IPS-15b (cell line): ENCODE measurements around the gene EPAS1.

ENCODE experiments used
- H3K27me3 ChIP-seq: one replicate; pipeline ENCODE4 v1.6.1; 2013; ENCODE audit warnings: low read length; ENCODE audit not compliant: control insufficient read depth, insufficient read depth
- H3K36me3 ChIP-seq: one replicate; pipeline ENCODE4 v1.6.1; 2013; ENCODE audit warnings: low read length; ENCODE audit not compliant: control insufficient read depth, insufficient read depth
- H3K4me1 ChIP-seq: one replicate; pipeline ENCODE4 v1.6.1; 2013; ENCODE audit warnings: mild to moderate bottlenecking, low read length; ENCODE audit not compliant: control insufficient read depth, insufficient read depth
- H3K4me3 ChIP-seq: one replicate; pipeline ENCODE4 v1.5.1; 2013; ENCODE audit warnings: low read depth, low read length
- H3K9ac ChIP-seq: one replicate; pipeline ENCODE4 v1.6.1; 2013; ENCODE audit warnings: low read depth, mild to moderate bottlenecking, low read length
- H3K9me3 ChIP-seq: one replicate; pipeline ENCODE4 v1.6.1; 2013; ENCODE audit warnings: mild to moderate bottlenecking, low read length; ENCODE audit not compliant: control insufficient read depth, insufficient read depth

EPAS1 gene

DNA sequence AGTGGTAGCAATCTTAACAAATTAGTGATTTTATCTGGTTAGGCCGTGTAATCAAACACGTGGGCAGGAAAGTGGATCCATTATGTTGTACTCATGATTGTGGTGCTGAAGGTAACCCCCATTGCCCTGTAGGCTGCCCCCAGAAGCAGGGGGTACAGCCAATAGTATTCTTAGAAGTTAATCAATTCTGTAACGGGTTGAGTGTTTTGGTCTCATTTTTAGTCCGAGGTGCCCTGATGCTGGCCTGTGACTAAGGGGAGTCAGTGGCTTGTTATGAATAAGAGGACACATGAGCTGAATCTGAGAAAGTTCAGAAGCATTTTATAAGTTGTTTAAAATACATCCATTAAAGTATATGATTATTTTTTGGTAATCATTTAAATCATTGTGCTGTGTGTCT, 8.6 kb downstream of the EPAS1 start:
- Histone ChIP-seq H3K9me3 (no peaks in the 10 kb centered on the region), H3K9ac (no peak overlapping the region), H3K4me3 (no peak overlapping the region), H3K27me3 (peaks cover 24% of the 10 kb centered on the region), H3K36me3 (no peaks in the 10 kb centered on the region), H3K4me1 (no peaks in the 10 kb centered on the region)

DNA sequence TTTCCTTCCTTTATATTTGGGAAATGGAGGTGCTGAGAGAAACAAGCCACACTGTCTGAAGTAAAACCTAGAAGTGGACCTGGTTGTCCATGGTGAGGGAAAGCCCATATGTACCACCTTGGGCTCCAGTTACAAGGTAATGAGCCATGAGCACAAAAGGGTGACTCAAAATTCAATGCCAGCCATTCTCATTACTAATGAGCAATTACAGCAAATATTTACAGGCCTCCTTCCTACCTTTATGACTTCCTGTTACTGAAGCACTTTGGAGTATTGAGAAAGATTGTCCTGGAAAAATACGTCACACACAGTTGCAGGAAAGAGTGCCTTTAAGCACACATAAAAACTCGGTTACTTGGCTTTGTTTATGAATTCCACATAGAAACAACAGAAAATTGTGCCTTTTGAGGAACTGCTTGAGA, 9.1 kb downstream of the EPAS1 start:
- Histone ChIP-seq H3K9me3 (no peaks in the 10 kb centered on the region), H3K27me3 (peaks cover 18% of the 10 kb centered on the region), H3K4me1 (no peaks in the 10 kb centered on the region), H3K36me3 (no peaks in the 10 kb centered on the region), H3K4me3 (no peak overlapping the region), H3K9ac (no peak overlapping the region)

DNA sequence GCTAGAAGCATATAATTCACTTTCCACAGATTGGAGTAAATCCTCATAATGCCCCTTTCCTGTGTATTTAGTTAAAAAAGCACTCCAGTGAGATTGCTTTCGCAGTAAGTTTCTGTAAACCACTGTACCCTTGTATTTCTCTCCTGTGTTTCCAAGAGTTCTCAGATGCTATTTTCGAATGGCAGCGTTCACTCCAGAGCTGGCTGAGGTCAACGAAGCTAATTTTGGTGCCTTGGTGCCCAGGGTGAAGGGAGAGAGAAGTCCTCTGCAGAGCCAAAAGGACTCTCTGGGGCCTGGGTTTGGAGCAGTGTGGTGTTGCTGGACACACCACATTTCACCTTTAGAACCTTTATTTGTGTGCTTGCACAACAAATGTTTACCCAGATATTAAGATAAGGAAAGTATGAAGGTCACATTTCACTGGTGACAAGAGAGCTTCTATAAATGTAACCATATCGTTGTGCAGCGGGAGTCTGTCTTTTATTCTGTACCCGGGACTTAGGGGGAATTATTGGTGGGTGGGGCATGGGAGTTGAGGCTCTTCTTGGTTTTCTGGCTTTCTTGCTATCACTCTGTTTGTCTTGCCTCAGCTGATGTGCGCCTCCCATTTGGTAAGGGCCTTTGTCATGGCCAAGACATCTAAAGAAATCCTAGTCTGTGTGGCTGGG, 9.9 kb downstream of the EPAS1 start:
- no peak overlapping the region for H3K4me3 ChIP-seq
- no peaks in the 10 kb centered on the region for H3K36me3 ChIP-seq
- H3K4me1 ChIP-seq, result no peaks in the 10 kb centered on the region
- H3K9ac ChIP-seq, result no peak overlapping the region
- H3K27me3 ChIP-seq, result peaks cover 11% of the 10 kb centered on the region
- H3K9me3 ChIP-seq, result no peaks in the 10 kb centered on the region

DNA sequence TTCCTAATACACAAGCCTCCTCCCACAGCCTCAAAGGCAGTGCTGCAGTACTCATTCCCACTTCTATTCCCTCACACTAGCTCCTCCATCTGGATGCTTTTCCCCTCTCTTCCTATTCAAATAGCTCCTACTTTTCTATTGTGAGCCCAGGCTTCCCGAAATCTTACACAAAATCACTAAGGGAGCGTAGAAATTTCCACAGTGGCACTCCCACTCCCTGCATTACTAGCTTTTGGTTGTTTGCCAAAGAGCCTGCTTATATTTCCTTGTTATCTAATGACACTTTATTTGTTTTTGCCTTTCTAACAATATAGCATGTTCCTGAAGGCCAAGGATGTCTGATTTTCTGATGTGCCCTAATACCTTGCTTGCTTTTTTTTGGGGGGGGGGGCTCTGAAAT, 10.9 kb downstream of the EPAS1 start:
- H3K27me3 ChIP-seq, result peaks cover 7% of the 10 kb centered on the region
- no peak overlapping the region for H3K4me3 ChIP-seq
- H3K9ac ChIP-seq, result no peak overlapping the region
- H3K4me1 ChIP-seq, result no peaks in the 10 kb centered on the region
- H3K9me3 ChIP-seq, result no peaks in the 10 kb centered on the region
- no peaks in the 10 kb centered on the region for H3K36me3 ChIP-seq

DNA sequence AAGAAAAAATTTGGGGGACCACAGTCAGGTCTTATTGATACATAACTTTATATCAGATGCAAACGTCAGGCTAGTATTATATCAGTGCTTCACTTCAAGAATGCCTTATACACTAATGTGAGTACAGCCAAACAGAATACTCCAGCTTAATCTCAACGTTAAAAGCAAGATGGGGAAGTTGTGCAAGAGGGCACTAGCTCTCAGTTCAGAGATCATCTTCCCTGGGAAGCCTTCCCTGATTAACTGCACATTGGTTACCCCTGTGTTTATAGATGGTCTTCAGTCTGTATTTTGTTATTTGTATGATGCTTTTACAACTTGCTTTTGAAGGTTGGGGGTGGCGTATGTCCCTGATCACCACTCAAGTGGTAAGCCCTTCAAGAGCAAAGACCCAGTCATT, 11.4 kb downstream of the EPAS1 start:
- H3K27me3 ChIP-seq, result peaks cover 2% of the 10 kb centered on the region
- H3K4me3 ChIP-seq, result no peak overlapping the region

DNA sequence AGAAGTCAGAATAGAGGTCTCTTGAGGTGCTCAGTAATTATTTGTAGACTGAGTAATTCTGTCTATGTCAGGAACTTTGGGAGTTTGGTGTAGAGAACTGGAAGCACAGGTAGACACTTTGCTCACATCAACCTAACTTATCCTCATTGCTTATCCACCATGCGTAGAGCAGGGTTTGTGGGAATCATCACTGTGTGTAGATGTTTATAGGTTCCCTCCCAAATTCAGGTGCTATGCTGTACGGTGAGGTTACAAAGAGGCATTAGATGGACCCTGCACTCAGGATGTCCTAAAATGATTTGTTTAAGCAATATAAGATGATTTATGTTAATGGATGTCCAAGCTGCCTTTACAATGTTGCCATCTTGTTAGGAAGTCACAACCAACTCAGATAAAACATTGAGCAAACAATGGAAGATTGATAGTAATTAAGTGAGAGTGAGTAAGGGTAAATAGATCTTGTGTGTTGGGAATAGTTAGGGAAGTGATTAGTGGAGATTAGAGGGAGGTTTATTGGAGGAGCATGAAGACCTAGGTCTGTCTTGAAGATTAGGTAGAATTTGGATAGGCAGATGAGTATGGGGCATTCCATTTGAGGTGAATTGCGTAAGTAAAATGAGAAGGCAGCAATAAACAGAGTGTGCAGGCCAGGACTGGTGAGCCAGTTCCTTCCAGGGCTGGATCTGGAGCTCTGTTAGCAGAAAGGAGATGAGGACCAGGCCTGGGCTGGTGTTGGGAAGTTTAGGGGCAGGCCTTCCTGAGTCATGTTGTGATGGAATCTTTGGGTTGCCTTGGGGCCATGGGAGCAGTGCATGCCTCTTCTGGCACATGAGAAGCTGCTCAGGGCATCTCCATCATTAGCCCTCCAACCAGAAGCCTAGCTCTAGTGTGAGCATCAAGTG, 12.1 kb downstream of the EPAS1 start:
- no peaks in the 10 kb centered on the region for H3K27me3 ChIP-seq
- no peaks in the 10 kb centered on the region for H3K36me3 ChIP-seq
- H3K9me3 ChIP-seq, result no peaks in the 10 kb centered on the region
- H3K9ac ChIP-seq, result no peak overlapping the region
- no peak overlapping the region for H3K4me3 ChIP-seq
- H3K4me1 ChIP-seq, result no peaks in the 10 kb centered on the region

More for the DNA sequence above, 11.4 kb downstream of the EPAS1 start:
- Histone ChIP-seq H3K36me3 (no peaks in the 10 kb centered on the region), H3K9me3 (no peaks in the 10 kb centered on the region), H3K4me1 (no peaks in the 10 kb centered on the region), H3K9ac (no peak overlapping the region)

DNA sequence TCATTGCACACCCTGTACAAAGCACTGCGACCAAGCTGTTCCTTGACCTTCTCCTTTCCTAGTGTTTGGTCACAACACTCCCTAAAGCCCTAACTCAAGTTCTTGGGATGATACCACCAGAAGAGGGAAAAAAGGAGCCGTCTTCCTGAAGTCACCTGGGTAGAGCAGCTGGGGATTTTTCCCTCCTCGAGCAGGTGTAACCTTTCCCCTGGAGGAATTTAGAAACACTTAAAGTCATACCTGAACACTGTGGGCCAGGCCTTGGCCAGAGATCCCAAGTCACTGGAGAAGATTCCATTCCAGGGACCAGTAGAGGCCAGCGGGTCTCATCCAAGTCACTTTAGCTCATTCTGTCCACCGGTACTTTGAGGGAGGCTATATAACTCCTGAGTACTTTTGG, 13.2 kb downstream of the EPAS1 start:
- Histone ChIP-seq H3K9me3 (no peaks in the 10 kb centered on the region), H3K36me3 (no peaks in the 10 kb centered on the region), H3K4me1 (no peaks in the 10 kb centered on the region), H3K27me3 (no peaks in the 10 kb centered on the region), H3K4me3 (no peak overlapping the region), H3K9ac (no peak overlapping the region)

DNA sequence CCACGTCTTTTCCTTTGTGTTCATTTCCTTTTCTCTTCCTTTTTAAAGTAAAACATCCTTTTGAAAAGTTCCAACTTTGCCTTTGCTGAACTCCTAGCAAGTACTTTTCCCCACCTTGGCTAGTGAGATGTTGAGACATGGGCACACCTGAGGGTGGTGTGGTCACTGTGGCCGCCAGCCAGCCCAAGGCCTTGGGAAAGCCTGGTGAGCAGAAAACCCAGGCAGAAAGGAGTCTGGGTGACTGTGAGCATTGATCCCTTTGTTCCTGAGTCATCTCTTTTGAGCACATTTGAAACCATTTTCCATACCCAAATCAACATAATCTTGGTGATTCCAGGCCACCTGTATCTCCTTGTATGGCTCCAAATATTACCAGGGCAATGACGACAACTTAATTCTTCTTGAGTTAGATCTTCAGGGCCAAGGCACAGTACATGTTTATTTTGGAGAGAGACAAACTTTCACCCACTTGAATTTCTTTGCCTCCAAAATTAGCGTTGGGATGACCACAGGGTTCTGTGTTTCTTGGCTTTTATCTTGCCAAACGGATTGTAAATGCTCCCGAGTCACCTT, 14.5 kb downstream of the EPAS1 start:
- Histone ChIP-seq H3K9ac (no peak overlapping the region), H3K36me3 (no peaks in the 10 kb centered on the region), H3K4me3 (no peak overlapping the region), H3K27me3 (no peaks in the 10 kb centered on the region), H3K9me3 (no peaks in the 10 kb centered on the region), H3K4me1 (no peaks in the 10 kb centered on the region)

DNA sequence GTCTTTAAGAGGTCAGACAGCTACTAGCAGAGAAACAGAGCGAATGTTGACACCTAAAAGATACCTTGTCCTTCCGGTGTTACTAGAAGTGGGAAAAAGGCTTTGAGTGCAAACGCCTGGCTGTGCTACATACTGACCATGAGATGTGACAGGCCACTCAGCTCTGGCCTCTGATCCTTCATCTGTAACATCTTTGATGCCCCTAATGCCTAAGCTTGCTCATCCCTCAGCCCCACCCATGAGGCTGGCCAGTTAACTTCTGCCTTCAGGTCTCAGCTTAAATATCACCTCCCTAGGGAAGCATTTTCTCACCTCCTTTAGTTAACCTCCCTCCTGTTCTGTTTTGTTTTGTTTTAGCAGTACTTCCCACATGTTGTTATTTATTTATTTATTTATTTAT, 15.9 kb downstream of the EPAS1 start:
- no peaks in the 10 kb centered on the region for H3K9me3 ChIP-seq
- no peaks in the 10 kb centered on the region for H3K4me1 ChIP-seq
- H3K9ac ChIP-seq, result no peak overlapping the region
- no peak overlapping the region for H3K4me3 ChIP-seq
- no peaks in the 10 kb centered on the region for H3K27me3 ChIP-seq
- no peaks in the 10 kb centered on the region for H3K36me3 ChIP-seq

DNA sequence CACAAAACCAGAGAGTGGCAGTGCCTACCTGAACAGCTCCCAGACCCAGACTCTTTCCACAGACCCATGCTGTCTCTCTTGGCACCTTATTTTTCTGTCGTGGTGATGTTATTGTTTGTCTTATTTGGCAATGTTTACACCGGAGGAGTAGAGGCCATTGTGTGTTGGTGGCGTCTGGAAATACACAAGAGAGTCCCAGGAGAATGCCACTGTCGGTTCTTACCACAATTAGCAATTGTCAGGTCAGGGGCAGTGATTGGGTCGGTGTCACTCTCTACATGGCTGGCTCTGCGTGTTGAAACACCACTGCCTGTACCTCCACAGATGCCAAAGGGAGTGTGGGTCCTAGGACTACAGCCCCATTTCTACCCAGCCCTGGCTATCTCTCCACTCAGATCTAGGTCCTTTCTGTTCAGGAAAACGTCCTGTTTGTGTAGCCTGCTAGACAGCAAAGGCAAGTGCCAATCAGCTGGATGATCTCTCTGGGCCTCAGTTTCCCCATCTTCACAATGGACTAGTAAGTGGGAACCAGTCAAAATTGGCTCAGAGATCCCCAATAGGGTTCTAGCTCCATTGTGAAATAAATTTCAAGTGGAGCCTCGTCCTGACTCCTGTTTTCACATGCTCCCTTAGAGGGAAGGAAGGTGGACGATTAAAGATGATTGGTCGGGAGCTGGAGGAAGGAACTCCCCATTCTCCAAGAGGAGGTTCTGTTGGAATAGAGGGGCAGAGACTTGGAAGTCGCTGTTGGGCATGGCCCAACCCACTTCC, 17.0 kb downstream of the EPAS1 start:
- H3K9ac ChIP-seq, result no peak overlapping the region
- H3K27me3 ChIP-seq, result no peaks in the 10 kb centered on the region
- H3K9me3 ChIP-seq, result no peaks in the 10 kb centered on the region
- no peaks in the 10 kb centered on the region for H3K4me1 ChIP-seq
- H3K4me3 ChIP-seq, result no peak overlapping the region
- no peaks in the 10 kb centered on the region for H3K36me3 ChIP-seq

DNA sequence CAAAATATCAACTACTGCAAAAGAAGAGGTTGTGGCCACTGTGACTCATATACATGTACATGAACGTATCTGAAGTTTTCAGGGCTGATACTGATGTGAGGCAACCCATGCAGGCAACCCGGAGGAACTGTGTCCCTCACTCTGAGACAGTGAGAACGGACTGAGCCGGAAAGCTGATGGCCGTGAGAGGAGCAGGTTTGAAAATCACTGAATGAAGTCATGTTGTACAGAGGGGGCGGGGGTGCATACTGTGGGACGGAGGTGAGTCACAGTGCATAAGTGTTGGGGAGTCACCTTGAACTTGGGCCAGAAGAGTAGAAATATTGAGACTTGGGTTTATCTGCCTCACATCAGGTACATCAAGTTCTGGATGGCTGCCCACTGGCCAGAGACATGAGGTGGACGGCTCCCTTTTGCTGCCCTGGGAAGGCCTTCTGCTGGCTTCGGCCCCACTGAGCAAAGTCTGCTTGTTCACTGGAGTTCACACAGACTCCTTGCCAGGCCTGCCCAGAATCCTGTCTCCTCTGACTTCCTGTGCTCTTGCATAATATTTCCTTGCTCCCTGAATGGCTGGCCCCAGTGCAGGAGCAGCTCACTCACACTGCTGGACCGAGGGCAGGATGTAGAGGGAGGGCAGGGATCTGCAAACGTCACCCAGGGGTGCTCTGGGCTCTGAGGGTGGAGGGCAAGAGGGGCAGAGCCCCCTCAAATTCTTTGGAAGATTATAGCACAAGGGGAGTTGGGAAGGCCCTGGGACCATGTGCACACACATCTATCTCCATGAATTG, 18.1 kb downstream of the EPAS1 start:
- H3K27me3 ChIP-seq, result no peaks in the 10 kb centered on the region
- no peak overlapping the region for H3K9ac ChIP-seq
- H3K36me3 ChIP-seq, result no peaks in the 10 kb centered on the region
- H3K4me1 ChIP-seq, result peaks cover 2% of the 10 kb centered on the region
- H3K9me3 ChIP-seq, result no peaks in the 10 kb centered on the region
- H3K4me3 ChIP-seq, result no peak overlapping the region
